Osteocyte (in vitro differentiated cells): ENCODE data around the gene RCL1. TPM values are rescaled to one million over a fixed set of nuclear protein-coding genes. Genes with fewer than 3 reads are reported as not detected.
"Not testable (repeated sequence)": the region's sequence is repeated elsewhere in the genome, so short reads cannot be mapped to it uniquely, and the experiment has no call there.

Experiments
- DNase-seq: peaks from one replicate; pipeline ENCODE4 v3.0.0; 2021; ENCODE audit warnings: mixed read lengths; ENCODE audit not compliant: unreplicated experiment; ENCODE audit errors: extremely low spot score
- H3K27ac Mint-ChIP-seq: one replicate; pipeline ENCODE4 v1.8.0; 2021; ENCODE audit warnings: mild to moderate bottlenecking, mixed read lengths; ENCODE audit not compliant: unreplicated experiment
- H3K27me3 Mint-ChIP-seq: one replicate; pipeline ENCODE4 v1.8.0; 2021; ENCODE audit warnings: mixed read lengths; ENCODE audit not compliant: unreplicated experiment
- H3K36me3 Mint-ChIP-seq: one replicate; pipeline ENCODE4 v1.8.0; 2021; ENCODE audit warnings: mixed read lengths; ENCODE audit not compliant: unreplicated experiment
- H3K4me1 Mint-ChIP-seq: one replicate; pipeline ENCODE4 v1.8.0; 2021; ENCODE audit warnings: mixed read lengths; ENCODE audit not compliant: unreplicated experiment
- H3K4me3 Mint-ChIP-seq: one replicate; pipeline ENCODE4 v1.8.0; 2021; ENCODE audit warnings: mild to moderate bottlenecking, moderate library complexity, mixed read lengths; ENCODE audit not compliant: unreplicated experiment
- H3K9me3 Mint-ChIP-seq: one replicate; pipeline ENCODE4 v1.8.0; 2021; ENCODE audit warnings: mixed read lengths; ENCODE audit not compliant: unreplicated experiment
- total RNA-seq: library from RNA; stranded (reverse); gene quantifications from 2 replicates; pipeline ENCODE4 v1.2.1, GENCODE V29; 2021
- TF ChIP-seq, protein P1 (sequence below): fragments of 200-600 bp; sonication (generic); IDR thresholded peaks from 2 replicates; pipeline ENCODE4 v1.5.0; 2021; ENCODE audit warnings: antibody characterized with exemption, mild to moderate bottlenecking, moderate library complexity

RCL1 gene
- total RNA-seq, 1 donor from 2014 or later, result 13.4 TPM

DNA sequence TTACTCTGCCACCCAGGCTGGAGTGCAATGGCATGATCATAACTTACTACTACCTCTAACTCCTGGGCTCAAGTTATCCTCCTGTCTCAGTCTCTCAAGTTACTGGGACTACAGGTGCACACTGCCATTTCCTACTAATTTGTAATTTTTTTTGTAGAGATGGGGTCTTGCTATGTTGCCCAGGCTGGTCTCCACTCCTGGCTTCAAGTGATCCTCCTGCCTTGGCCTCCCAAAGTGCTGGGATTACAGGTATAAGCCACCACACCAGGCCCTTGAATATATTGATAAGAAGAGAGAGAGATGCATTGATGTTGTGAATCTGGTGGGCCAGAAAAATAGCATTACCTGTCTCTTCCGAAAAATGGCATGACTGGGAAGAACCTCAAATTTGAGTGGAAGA, 21.0 kb upstream of the RCL1 start:
- Mint-ChIP-seq H3K36me3 (no peaks in the 10 kb centered on the region), H3K4me1 (peaks cover 12% of the 10 kb centered on the region), H3K4me3 (no peak overlapping the region), H3K27ac (no peak overlapping the region), H3K27me3 (no peaks in the 10 kb centered on the region), H3K9me3 (no peaks in the 10 kb centered on the region)
- TF ChIP-seq, protein P1, sequence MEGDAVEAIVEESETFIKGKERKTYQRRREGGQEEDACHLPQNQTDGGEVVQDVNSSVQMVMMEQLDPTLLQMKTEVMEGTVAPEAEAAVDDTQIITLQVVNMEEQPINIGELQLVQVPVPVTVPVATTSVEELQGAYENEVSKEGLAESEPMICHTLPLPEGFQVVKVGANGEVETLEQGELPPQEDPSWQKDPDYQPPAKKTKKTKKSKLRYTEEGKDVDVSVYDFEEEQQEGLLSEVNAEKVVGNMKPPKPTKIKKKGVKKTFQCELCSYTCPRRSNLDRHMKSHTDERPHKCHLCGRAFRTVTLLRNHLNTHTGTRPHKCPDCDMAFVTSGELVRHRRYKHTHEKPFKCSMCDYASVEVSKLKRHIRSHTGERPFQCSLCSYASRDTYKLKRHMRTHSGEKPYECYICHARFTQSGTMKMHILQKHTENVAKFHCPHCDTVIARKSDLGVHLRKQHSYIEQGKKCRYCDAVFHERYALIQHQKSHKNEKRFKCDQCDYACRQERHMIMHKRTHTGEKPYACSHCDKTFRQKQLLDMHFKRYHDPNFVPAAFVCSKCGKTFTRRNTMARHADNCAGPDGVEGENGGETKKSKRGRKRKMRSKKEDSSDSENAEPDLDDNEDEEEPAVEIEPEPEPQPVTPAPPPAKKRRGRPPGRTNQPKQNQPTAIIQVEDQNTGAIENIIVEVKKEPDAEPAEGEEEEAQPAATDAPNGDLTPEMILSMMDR, result no peak
- DNase-seq, result no peak

DNA sequence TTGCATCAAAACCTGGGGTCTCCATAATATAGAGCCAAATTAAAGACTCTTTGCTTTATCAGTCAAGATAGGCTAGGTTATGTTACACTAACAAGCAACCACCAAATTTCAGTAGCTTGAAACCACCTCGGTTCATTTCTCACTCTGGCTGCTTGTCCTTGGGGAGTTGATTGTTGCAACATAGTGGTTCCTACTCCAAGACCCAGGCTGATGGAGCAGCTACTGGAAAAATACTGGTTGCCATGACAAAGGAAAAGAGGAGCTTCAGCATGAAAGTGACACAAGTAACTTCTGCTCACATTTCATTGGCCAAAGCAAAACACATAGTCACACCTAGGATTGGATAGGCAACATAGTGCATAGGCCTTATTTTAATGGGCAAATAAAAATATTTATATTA, 18.5 kb upstream of the RCL1 start:
- H3K4me1 Mint-ChIP-seq, result peaks cover 16% of the 10 kb centered on the region
- no peak for DNase-seq

DNA sequence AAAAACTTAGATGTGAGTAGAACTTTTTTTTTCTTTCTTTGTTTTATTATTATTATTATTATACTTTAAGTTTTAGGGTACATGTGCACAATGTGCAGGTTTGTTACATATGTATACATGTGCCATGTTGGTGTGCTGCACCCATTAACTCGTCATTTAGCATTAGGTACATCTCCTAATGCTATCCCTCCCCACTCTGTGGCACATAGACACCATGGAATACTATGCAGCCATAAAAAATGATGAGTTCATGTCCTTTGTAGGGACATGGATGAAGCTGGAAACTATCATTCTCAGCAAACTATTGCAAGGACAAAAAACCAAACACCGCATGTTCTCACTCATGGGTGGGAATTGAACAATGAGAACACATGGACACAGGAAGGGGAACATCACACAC, 17.8 kb upstream of the RCL1 start:
- not testable (repeated sequence) for H3K9me3 Mint-ChIP-seq, H3K27me3 Mint-ChIP-seq, DNase-seq, H3K4me3 Mint-ChIP-seq, H3K27ac Mint-ChIP-seq, H3K36me3 Mint-ChIP-seq
- peaks cover 16% of the 10 kb centered on the region for H3K4me1 Mint-ChIP-seq

More for the DNA sequence above, 18.5 kb upstream of the RCL1 start:
- TF ChIP-seq, protein P1, result no peak
- no peaks in the 10 kb centered on the region for H3K36me3 Mint-ChIP-seq
- no peaks in the 10 kb centered on the region for H3K9me3 Mint-ChIP-seq
- no peak overlapping the region for H3K27ac Mint-ChIP-seq
- H3K4me3 Mint-ChIP-seq, result no peak overlapping the region
- H3K27me3 Mint-ChIP-seq, result no peaks in the 10 kb centered on the region

DNA sequence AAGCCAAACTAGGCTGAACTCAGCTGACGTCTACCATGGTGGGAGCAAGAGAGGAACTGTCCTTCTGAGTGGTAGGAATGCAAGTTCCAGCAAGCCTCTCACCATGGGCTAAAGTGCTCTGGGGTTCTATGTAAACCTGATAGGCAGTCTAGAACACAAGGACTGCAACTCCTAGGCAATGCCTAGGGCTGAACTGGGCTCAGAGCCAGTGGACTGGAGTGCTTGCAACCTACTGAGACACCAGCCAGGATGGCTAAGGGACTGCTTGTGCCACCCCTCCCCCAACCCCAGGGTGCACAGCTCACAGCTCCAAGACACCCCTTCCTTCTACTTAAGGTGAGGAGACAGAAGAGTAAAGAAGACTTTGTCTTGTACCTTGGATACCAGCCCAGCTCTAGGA, 12.1 kb upstream of the RCL1 start:
- DNase-seq, result peak; percentile 68
- Mint-ChIP-seq H3K4me3 (no peak overlapping the region), H3K9me3 (no peaks in the 10 kb centered on the region), H3K27ac (no peak overlapping the region), H3K4me1 (peaks cover 6% of the 10 kb centered on the region), H3K27me3 (no peaks in the 10 kb centered on the region), H3K36me3 (no peaks in the 10 kb centered on the region)
- TF ChIP-seq, protein P1, result no peak

DNA sequence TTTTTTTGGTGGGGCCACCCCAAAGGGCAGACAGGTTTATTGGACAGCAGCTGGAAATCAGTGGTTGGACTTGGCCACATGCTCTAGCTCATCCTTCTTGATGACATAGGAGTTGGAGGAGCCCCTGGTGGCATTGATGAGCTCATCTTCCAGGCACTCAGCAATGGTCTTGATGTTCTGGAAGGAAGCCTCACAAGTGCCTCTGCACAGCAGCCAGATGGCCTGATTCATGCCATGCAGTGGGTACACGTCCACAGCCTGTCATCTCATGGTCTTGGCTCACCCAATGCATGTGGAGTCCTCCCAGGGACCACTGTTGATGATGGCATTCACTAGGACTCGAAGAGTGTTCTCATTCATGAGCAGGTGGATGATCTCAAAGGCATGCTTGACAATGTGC, 11.3 kb upstream of the RCL1 start:
- H3K9me3 Mint-ChIP-seq, result no peaks in the 10 kb centered on the region
- no peak for DNase-seq
- H3K27me3 Mint-ChIP-seq, result no peaks in the 10 kb centered on the region
- H3K27ac Mint-ChIP-seq, result no peak overlapping the region
- no peaks in the 10 kb centered on the region for H3K36me3 Mint-ChIP-seq
- H3K4me1 Mint-ChIP-seq, result peaks cover 6% of the 10 kb centered on the region
- H3K4me3 Mint-ChIP-seq, result no peak overlapping the region
- TF ChIP-seq, protein P1, result no peak

DNA sequence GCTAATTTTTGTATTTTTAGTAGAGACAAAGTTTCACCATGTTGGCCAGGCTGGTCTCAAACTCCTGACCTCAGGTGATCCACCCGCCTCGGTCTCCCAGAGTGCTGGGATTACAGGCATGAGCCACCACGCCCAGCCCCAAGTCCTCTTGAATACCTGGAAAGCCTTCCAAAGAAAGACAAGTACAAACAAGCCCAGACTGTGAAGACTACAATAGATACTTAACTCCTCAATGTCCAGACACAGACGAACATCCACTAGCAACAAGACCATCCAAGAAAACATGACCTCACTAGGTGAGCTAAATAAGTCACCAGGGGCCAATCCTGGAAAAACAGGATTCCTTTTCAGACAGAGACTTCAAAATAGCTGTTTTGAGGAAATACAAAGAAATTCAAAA, 9.6 kb upstream of the RCL1 start:
- peaks cover 12% of the 10 kb centered on the region for H3K27me3 Mint-ChIP-seq
- H3K36me3 Mint-ChIP-seq, H3K4me3 Mint-ChIP-seq, H3K4me1 Mint-ChIP-seq, H3K9me3 Mint-ChIP-seq, H3K27ac Mint-ChIP-seq, DNase-seq: not testable (repeated sequence)
